Activated effector memory CD4-positive, alpha-beta T cell treated with anti-CD3 and anti-CD28 coated beads, Interleukin-2, amount 50 U/mL, for 16 hours (primary cell): Measurements from ENCODE around the gene KRTAP12-4.

Source experiments
- DNase-seq: peaks from one replicate; pipeline ENCODE4 v3.0.0-alpha.2; 2020

The KRTAP12-4 gene

GRCh38 chr21:44686843-44687561 lies 32.5 kb upstream of the KRTAP12-4 start:
- peak; percentile 34 for DNase-seq

- DNase-seq, result peak; percentile 59
These were observed 31.7 kb upstream of the KRTAP12-4 start for GRCh38 chr21:44686000-44686781.

- DNase-seq, result peak; percentile 51
These were observed 30.6 kb upstream of the KRTAP12-4 start for GRCh38 chr21:44685050-44685449.

- DNase-seq, result peak; percentile 13
These were observed 30.0 kb upstream of the KRTAP12-4 start for GRCh38 chr21:44684483-44684882.

GRCh38 chr21:44684077-44684476 lies 29.6 kb upstream of the KRTAP12-4 start:
- DNase-seq, result peak; percentile 27

- DNase-seq, result peak; percentile 22
These were observed 28.2 kb upstream of the KRTAP12-4 start for GRCh38 chr21:44682580-44683151.

- peak; percentile 43 for DNase-seq
These were observed 27.6 kb upstream of the KRTAP12-4 start, which contains the start of gene KRTAP12-1 for GRCh38 chr21:44681861-44682579. KRTAP12-1 (minus strand) TSS chr21:44682163; CDS start chr21:44682123, 40 bp downstream.

GRCh38 chr21:44681152-44681551 lies 26.7 kb upstream of the KRTAP12-4 start:
- DNase-seq, result peak; percentile 43

GRCh38 chr21:44677881-44678280 lies 23.4 kb upstream of the KRTAP12-4 start:
- peak; percentile 13 for DNase-seq

- DNase-seq, result no peak
These were observed 17.5 kb upstream of the KRTAP12-4 start for GRCh38 chr21:44671911-44672310.

- peak; percentile 38 for DNase-seq
These were observed 16.4 kb upstream of the KRTAP12-4 start for GRCh38 chr21:44670642-44671432.

GRCh38 chr21:44667612-44668011 lies 13.2 kb upstream of the KRTAP12-4 start:
- no peak for DNase-seq

GRCh38 chr21:44666401-44667320 lies 12.2 kb upstream of the KRTAP12-4 start, which contains the start of gene KRTAP12-2:
KRTAP12-2 (minus strand) TSS chr21:44666927; CDS start chr21:44666886, 41 bp downstream.
- DNase-seq, result peak; percentile 55

GRCh38 chr21:44664691-44665090 lies 10.2 kb upstream of the KRTAP12-4 start:
- peak; percentile 44 for DNase-seq

- peak; percentile 19 for DNase-seq
These were observed 7.1 kb upstream of the KRTAP12-4 start for GRCh38 chr21:44661567-44661966.

- peak; percentile 61 for DNase-seq
These were observed 4.6 kb upstream of the KRTAP12-4 start for GRCh38 chr21:44658913-44659595.

- no peak for DNase-seq
These were observed 4.1 kb upstream of the KRTAP12-4 start for GRCh38 chr21:44658541-44658910.

GRCh38 chr21:44657635-44658540 lies 3.4 kb upstream of the KRTAP12-4 start, which contains the start of gene KRTAP12-3:
KRTAP12-3 (plus strand) TSS chr21:44657932; CDS start chr21:44657980, 48 bp downstream.
- peak; percentile 74 for DNase-seq

- peak; percentile 47 for DNase-seq
These were observed 2.4 kb upstream of the KRTAP12-4 start for GRCh38 chr21:44656868-44657267.
